Kidney tubule cell (primary cell): ENCODE results near the gene CLN6.
A peak's percentile ranks its signal among the peaks of the same experiment; 100 is the strongest.
"Not testable (repeated sequence)": the region's sequence is repeated elsewhere in the genome, so short reads cannot be mapped to it uniquely, and the experiment has no call there.

ENCODE experiments used
- DNase-seq: peaks from one replicate; pipeline ENCODE4 v3.0.0-alpha.2; 2018; ENCODE audit warnings: low spot score

Gene CLN6

DNA sequence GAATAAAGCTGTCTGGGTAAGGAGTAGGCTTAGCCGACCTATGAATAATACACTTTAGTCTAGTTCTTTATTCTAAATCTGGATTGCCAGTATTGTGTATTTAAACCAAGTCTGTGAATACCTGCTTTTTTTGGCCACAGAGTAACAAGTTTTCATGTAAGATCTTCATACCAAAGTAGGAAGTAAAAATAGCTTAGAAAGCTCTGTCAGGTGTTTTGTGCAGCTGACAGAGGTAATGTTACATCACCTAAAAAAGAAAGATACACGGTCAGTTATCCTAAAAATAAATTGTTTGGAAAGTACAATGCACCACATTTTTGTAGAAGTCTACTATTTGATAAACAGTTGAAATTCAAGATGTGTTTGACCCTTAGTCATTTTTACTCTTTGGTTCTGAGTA is 40.9 kb downstream of the CLN6 start:
- DNase-seq = no peak

- no peak for DNase-seq
Measured at GRCh38 chr15:68187559-68187958, 42.0 kb downstream of the CLN6 start.

DNA sequence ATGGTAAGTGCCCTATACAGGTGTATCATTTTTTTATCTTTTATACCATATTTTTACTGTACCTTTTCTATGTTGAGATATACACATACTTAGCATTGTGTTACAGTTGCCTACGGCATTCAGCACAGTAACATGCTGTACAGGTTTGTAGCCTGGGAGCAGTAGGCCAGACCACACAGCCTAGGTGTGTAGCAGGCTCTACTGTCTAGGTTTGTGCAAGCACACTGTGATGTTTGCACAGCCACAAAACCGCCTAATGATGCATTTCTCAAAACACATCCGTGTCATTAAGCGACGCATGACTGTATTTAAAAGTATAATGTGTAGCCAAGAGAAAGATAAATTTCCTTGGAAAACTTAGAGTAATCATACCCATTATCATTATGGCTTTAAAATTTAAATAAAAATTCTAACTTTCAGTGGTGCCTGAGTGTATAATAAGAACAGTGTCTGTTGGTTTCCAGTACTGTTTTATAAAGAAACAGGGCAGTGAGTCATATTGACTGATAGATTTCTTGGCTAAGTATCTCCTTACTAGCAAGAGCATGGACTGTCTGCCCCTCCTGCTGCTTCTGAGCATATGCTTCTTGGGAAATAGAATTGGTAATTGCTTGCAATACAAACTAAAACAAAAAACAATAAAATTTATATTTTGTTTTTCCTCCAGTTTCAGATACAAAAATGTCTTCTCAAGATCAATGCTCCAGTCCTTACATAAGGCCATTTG is 42.7 kb downstream of the CLN6 start:
- DNase-seq = peak; percentile 11

DNA sequence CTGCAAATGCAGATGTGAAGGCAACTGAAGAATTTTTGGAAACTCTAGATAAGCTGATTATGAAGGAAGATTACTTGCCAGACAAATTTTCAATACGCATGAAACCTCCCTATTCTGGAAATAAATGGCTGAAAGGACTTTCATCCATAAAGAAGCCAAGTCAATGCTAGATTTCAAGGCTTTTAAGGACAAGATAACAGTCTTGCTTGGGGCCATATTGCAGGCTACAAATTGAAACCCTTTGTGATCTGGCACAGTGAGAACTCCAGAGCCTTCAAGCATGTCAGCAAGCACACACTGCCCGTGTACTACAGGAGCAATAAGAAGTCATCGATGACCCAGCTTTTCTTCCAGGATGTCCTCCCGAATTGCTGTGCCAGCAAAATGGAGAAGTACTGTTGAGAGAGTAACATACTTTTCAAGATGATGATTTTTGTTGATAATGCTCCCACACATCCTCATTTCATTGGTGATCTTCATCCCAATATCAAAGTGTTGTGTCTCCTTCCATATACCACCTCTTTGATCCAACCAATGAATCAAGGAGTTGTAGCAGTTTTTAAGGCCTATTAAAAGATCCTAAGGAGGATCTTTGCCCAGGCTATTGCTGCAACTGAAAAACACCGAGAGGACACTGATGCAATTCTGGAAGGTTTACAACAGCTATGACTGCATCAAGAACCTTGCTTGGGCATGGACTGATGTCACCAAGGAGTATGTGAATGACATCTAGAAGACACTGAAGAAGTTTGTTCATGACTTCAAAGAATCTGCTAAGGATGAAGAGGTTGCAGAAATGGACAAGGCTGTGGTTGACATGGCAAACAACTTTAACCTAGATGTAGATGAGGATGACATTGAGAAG is 44.7 kb downstream of the CLN6 start:
- DNase-seq = no peak

GRCh38 chr15:68183616-68184315 is 45.8 kb downstream of the CLN6 start:
- no peak for DNase-seq

DNA sequence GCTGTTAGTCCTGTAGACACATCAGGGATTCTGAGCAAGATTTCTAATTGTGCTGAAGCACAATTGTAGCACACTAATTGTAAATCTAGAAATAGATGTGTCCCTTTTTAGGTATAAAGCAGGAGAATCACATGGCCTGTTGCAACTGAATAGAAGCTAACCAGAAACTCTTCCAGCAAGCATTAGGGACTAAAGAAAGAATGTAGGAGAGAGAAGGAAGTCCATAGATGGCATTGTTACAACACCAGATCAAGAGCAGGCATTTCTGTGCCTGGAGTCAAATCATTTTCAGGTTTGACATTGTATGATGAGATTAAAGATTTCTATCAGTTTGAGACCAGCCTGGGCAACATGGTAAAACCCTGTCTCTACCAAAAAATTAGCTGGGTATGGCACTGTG is 51.8 kb downstream of the CLN6 start:
- DNase-seq = no peak

- DNase-seq = no peak
Measured at GRCh38 chr15:68176601-68177000, 52.9 kb downstream of the CLN6 start.

DNA sequence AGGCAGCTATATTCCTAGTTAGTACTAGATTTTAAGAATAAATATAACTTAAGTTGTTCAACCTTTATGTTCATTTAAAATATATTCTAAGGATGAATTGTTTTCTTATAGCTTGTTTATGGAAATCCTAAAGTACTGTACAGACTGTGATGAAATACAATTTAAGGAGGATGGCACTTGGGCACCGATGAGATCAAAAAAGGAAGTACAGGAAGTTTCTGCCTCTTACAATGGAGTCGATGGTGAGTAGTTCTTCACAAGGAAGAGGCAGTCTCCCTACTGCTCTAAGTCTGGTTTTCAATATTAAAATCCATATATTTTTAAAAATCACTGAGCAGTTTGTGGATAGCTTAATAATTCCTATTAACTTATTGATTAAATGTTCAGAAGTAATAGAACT is 54.0 kb downstream of the CLN6 start:
- DNase-seq = no peak

DNA sequence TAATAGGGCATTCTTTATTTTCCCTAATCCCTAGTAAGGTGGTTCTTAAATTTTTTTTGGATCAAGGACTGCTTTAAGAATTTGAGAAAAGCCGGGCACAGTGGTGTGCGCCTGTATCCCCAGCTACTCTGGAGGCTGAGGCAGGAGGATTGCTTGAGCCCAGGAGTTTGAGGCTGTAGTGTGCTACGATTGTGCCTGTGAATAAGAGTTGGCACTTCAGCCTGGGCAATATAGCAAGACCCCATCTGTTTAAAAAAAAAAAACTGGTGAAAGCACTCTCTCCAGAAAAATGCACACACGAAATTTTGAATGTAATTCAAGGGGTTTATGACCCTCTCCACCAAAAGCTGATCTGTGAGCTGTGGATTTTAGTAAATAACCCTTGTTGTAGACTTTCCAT is 56.4 kb downstream of the CLN6 start:
- no peak for DNase-seq

- DNase-seq = not testable (repeated sequence)
Measured at GRCh38 chr15:68172037-68172436, 57.5 kb downstream of the CLN6 start.

GRCh38 chr15:68166847-68167246 is 62.7 kb downstream of the CLN6 start:
- DNase-seq = no peak

GRCh38 chr15:68163191-68163590 is 66.3 kb downstream of the CLN6 start:
- DNase-seq = no peak

DNA sequence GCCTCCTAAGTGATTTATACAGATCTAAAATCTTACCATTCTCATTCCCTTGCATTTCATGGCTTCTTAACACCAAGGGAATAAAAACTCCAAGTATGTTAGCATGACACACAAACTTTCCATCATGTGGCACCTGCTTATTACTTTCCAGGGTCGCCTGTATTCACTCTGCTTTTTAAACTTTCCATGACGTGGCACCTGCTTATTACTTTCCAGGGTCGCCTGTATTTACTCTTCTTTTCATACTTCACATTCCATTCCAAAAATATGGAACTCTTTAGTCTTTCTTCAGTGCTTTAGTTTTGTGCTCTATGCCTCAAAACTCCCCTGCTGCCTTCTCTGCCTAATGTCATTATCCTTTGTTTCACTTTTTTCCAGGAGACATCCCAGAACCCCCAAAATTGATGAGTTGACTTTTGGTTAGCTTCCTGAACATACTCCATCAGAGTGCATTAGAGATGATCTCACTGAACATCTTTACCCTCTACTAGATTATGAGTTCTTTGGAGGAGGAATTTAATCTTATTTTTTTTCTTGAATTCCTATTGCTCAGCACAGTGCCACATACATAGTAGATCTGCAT is 71.4 kb downstream of the CLN6 start:
- no peak for DNase-seq

- no peak for DNase-seq
Measured at GRCh38 chr15:68157074-68157473, 72.5 kb downstream of the CLN6 start.
